Activated B cell treated with CpG ODN at 0.5 μM for 24 hours (primary cell): ENCODE results near the gene SYS1. TPM values are rescaled to one million over a fixed set of nuclear protein-coding genes. Genes with fewer than 3 reads are reported as not detected.

Source experiments
- ATAC-seq: fragments of 200-7000 bp; cut with Tn5 transposase; one replicate; pipeline ENCODE4 v1.10.0; 2021; ENCODE audit warnings: low read depth, mild to moderate bottlenecking, moderate library complexity
- CTCF ChIA-PET: fragments of 350-600 bp; sonication (Branson Sonifier 250); formaldehyde crosslinking; loops from one replicate; lab custom pipeline; 2021; ENCODE audit warnings: antibody characterized with exemption; lab: Charles Lee
- POLR2A ChIA-PET: fragments of 350-600 bp; sonication (Branson Sonifier 250); formaldehyde crosslinking; loops from one replicate; lab custom pipeline; 2021; ENCODE audit warnings: antibody characterized with exemption; lab: Charles Lee
- DNase-seq: peaks from one replicate; pipeline ENCODE4 v3.0.0; 2022
- H3K27ac Mint-ChIP-seq: one replicate; pipeline ENCODE4 v1.8.0; 2020; ENCODE audit warnings: mixed read lengths
- H3K27me3 Mint-ChIP-seq: one replicate; pipeline ENCODE4 v1.8.0; 2021; ENCODE audit warnings: mixed read lengths
- H3K36me3 Mint-ChIP-seq: one replicate; pipeline ENCODE4 v1.8.0; 2021; ENCODE audit warnings: low read depth, mixed read lengths
- H3K4me1 Mint-ChIP-seq: one replicate; pipeline ENCODE4 v1.8.0; 2021; ENCODE audit warnings: mixed read lengths
- H3K4me3 Mint-ChIP-seq: one replicate; pipeline ENCODE4 v1.8.0; 2020; ENCODE audit warnings: mild to moderate bottlenecking, mixed read lengths
- H3K9me3 Mint-ChIP-seq: one replicate; pipeline ENCODE4 v1.8.0; 2020; ENCODE audit warnings: mixed read lengths
- intact Hi-C: fragments of 100-400 bp; cut with micrococcal nuclease; formaldehyde crosslinking; loops from one replicate; pipeline ENCODE4 v1.15.1; 2024
- total RNA-seq: library from RNA; stranded (reverse); gene quantifications from 2 replicates; pipeline ENCODE4 v1.2.3, GENCODE V29; 2022
- TF ChIP-seq, protein P1 (sequence below): fragments of 200-600 bp; IDR thresholded peaks from one replicate; pipeline ENCODE4 v1.8.0; 2022; ENCODE audit warnings: antibody characterized with exemption, mild to moderate bottlenecking

The SYS1 gene
- total RNA-seq, 1 donor from 2014 or later: 35.2 TPM

DNA sequence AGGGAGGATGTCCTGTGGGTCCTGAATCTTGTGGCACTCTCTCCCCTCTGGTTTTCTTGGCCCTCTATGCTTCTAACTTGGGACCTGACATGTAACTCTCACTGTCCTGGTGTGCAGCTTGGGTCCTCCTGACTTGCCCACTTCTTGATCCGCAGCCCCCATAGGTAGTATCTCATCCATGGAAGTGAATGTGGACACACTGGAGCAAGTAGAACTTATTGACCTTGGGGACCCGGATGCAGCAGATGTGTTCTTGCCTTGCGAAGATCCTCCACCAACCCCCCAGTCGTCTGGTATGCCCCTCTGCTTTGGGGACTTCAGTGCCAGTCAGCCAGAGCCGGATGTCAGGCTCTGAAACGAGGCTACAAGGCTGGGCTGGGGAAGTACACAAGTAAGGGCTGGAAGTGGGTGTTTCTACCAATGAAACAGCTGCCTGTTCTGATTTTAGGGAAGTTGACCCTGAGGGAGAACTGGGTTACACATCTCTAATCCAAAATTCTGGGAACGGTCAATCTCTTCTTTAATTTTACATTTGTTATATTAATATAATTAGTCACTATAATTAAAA is 45.8 kb downstream of the SYS1 start:
- intact Hi-C loops: no loop called here
- no peak for DNase-seq

DNA sequence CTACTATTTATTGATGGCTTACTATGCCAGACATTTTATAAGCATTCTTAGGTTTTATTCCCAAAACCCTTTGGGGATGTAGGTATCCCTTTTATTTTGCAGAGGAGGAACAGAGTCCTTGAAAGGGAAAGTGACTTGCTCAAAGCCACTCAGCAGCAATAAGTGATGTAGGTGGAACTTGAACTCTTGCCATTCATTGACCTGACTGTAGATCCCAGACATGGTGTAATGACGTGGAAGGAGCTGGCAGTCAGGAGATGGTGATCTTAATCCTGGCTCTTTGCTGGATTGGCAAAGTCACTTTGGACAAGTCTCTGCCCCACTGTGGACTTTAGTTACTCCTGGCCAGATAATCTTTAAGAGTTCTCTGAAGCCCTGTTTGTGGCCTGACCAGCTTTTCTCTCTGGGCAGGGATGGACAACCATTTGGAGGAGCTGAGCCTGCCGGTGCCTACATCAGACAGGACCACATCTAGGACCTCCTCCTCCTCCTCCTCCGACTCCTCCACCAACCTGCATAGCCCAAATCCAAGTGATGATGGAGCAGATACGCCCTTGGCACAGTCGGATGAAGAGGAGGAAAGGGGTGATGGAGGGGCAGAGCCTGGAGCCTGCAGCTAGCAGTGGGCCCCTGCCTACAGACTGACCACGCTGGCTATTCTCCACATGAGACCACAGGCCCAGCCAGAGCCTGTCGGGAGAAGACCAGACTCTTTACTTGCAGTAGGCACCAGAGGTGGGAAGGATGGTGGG is 46.7 kb downstream of the SYS1 start:
- H3K9me3 Mint-ChIP-seq: no peaks in the 10 kb centered on the region
- intact Hi-C loops: no loop called here
- no peaks in the 10 kb centered on the region for H3K27me3 Mint-ChIP-seq
- peaks cover 3% of the 10 kb centered on the region for H3K36me3 Mint-ChIP-seq
- ChIA-PET CTCF (interaction anchor here (0.6 to 1.0 kb wide), 2 partner anchors 27 to 36 kb away, joined by 3 read pairs; no protein-coding TSS in a partner anchor), POLR2A (interaction anchor here (2.2 kb wide), 1 partner anchor 36 kb away, joined by 6 read pairs; no protein-coding TSS in a partner anchor)
- TF ChIP-seq, protein P1, sequence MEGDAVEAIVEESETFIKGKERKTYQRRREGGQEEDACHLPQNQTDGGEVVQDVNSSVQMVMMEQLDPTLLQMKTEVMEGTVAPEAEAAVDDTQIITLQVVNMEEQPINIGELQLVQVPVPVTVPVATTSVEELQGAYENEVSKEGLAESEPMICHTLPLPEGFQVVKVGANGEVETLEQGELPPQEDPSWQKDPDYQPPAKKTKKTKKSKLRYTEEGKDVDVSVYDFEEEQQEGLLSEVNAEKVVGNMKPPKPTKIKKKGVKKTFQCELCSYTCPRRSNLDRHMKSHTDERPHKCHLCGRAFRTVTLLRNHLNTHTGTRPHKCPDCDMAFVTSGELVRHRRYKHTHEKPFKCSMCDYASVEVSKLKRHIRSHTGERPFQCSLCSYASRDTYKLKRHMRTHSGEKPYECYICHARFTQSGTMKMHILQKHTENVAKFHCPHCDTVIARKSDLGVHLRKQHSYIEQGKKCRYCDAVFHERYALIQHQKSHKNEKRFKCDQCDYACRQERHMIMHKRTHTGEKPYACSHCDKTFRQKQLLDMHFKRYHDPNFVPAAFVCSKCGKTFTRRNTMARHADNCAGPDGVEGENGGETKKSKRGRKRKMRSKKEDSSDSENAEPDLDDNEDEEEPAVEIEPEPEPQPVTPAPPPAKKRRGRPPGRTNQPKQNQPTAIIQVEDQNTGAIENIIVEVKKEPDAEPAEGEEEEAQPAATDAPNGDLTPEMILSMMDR: no peak
- peaks cover 31% of the 10 kb centered on the region for H3K4me1 Mint-ChIP-seq
- H3K27ac Mint-ChIP-seq: no peak overlapping the region
- ATAC-seq (no peak), DNase-seq (no peak)
- H3K4me3 Mint-ChIP-seq: no peak overlapping the region

More for the DNA sequence above, 45.8 kb downstream of the SYS1 start:
- no peaks in the 10 kb centered on the region for H3K27me3 Mint-ChIP-seq
- POLR2A ChIA-PET: no interaction called here
- peak overlapping the region; percentile 50 for H3K27ac Mint-ChIP-seq
- peaks cover 3% of the 10 kb centered on the region for H3K36me3 Mint-ChIP-seq
- peak overlapping the region; percentile 41 for H3K4me3 Mint-ChIP-seq
- H3K9me3 Mint-ChIP-seq: no peaks in the 10 kb centered on the region
- TF ChIP-seq, protein P1: no peak
- H3K4me1 Mint-ChIP-seq: peaks cover 30% of the 10 kb centered on the region
- peak; percentile 48 for ATAC-seq
- CTCF ChIA-PET: interaction anchor here (0.6 to 0.9 kb wide), 2 partner anchors 28 kb away, joined by 3 read pairs; no protein-coding TSS in a partner anchor

DNA sequence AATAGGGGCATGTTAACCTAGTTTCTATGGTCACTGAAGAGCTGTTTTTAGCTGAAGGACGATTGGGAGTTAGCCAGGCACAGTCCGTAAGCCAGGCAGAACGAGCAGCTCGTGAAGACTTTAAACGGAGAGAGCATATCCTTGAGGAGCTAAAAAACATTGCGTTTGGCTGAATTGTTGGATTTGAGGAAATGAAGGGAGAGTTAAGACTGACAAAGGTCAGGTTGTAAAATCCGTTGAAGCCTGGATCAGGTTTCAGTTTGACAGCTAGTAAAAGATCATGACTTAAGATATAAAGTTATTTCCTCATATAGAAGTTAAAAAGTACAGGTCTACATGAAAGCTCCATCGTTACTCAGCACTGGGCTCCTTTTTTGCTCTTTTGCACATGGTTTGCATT is 47.9 kb downstream of the SYS1 start:
- H3K4me3 Mint-ChIP-seq: no peak overlapping the region
- TF ChIP-seq, protein P1: no peak
- CTCF ChIA-PET: interaction anchor here (0.9 to 3.3 kb wide), 2 partner anchors 25 to 37 kb away, joined by 4 to 13 read pairs; no protein-coding TSS in a partner anchor
- intact Hi-C loops: no loop called here
- peaks cover 5% of the 10 kb centered on the region for H3K36me3 Mint-ChIP-seq
- no peaks in the 10 kb centered on the region for H3K27me3 Mint-ChIP-seq
- peaks cover 36% of the 10 kb centered on the region for H3K4me1 Mint-ChIP-seq
- no peak overlapping the region for H3K27ac Mint-ChIP-seq
- no peaks in the 10 kb centered on the region for H3K9me3 Mint-ChIP-seq
- ATAC-seq (no peak), DNase-seq (no peak)
- POLR2A ChIA-PET: interaction anchor here (1.2 to 2.2 kb wide), 2 partner anchors 37 to 48 kb away, joined by 4 to 6 read pairs; partner anchors contain the start of gene SYS1

DNA sequence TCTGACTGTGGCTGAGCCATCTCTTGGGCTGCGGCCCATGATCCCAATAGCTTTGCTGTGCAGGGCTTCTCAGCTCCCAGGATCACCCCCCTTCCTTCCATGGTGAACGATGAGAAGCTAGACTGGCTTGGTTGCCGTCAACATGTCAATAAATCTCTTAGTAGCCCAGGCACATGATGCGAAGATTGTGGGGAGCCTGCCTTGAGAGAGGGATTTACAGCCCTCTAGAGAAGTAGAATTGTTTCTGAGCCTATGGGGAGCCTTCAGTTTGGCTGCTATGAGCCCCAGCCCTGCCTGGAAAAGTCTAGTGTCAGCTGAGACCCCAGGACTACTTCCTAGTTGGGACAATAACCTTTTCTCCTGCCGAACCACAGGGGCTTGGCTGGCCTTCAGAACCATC is 49.7 kb downstream of the SYS1 start:
- ATAC-seq: no peak
- Mint-ChIP-seq H3K36me3 (peaks cover 11% of the 10 kb centered on the region), H3K9me3 (no peaks in the 10 kb centered on the region), H3K4me1 (peaks cover 43% of the 10 kb centered on the region), H3K27me3 (no peaks in the 10 kb centered on the region), H3K4me3 (no peak overlapping the region), H3K27ac (no peak overlapping the region)
- intact Hi-C loops: no loop called here
- no peak for DNase-seq
- ChIA-PET POLR2A (interaction anchor here (0.6 to 0.8 kb wide), 2 partner anchors 49 to 450 kb away, joined by 3 read pairs; partner anchors contain the start of gene SYS1), CTCF (interaction anchor here (1.1 to 3.3 kb wide), 5 partner anchors 24 to 50 kb away, joined by 3 to 13 read pairs (median 5); partner anchors contain the start of gene SYS1)
- TF ChIP-seq, protein P1: no peak

DNA sequence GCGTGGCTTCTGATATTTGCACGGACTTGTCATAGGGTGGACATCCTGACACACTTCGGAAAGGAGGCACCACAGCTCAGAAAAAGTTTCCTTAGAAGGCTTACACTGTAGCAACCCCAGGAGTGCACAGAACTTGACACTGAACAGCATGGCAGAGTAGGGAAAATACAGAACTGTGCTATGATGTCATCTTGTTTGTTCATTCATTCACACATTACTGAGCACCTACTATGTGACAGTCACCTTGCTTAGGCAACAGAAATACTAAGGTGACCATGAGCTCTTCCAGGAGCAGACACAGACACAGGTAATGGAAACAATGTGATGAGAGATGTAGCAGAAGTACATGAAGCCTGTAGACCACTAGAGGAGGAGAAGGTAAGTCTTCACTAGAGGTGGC is 50.5 kb downstream of the SYS1 start:
- TF ChIP-seq, protein P1: no peak
- ChIA-PET CTCF (interaction anchor here (1.1 to 3.3 kb wide), 5 partner anchors 23 to 51 kb away, joined by 3 to 13 read pairs (median 5); partner anchors contain the start of gene SYS1), POLR2A (no interaction called here)
- DNase-seq: no peak
- intact Hi-C loops: no loop called here
- Mint-ChIP-seq H3K36me3 (peaks cover 15% of the 10 kb centered on the region), H3K9me3 (no peaks in the 10 kb centered on the region), H3K4me3 (no peak overlapping the region), H3K27me3 (no peaks in the 10 kb centered on the region), H3K4me1 (peaks cover 44% of the 10 kb centered on the region), H3K27ac (no peak overlapping the region)
- ATAC-seq: no peak
